KG1 (cell line): ENCODE results near the gene AUTS2.

Experiments used
- DNase-seq: peaks from one replicate; lab custom pipeline; 2025; lab: John Stamatoyannopoulos, UW

AUTS2 gene

GRCh38 chr7:69857014-69857413 is 258.7 kb downstream of the AUTS2 start:
- DNase-seq: no peak

GRCh38 chr7:69858471-69858870 is 260.2 kb downstream of the AUTS2 start:
- DNase-seq: no peak

GRCh38 chr7:69859342-69859741 is 261.1 kb downstream of the AUTS2 start:
- no peak for DNase-seq

- no peak for DNase-seq
Measured at GRCh38 chr7:69860486-69860885, 262.2 kb downstream of the AUTS2 start.

- DNase-seq: no peak
Measured at GRCh38 chr7:69860941-69861622, 262.8 kb downstream of the AUTS2 start.

GRCh38 chr7:69862413-69863064 is 264.3 kb downstream of the AUTS2 start:
- DNase-seq: no peak

GRCh38 chr7:69864274-69864673 is 266.0 kb downstream of the AUTS2 start:
- no peak for DNase-seq

- DNase-seq: no peak
Measured at GRCh38 chr7:69864822-69865221, 266.5 kb downstream of the AUTS2 start.

GRCh38 chr7:69868921-69869320 is 270.6 kb downstream of the AUTS2 start:
- no peak for DNase-seq

GRCh38 chr7:69871213-69871885 is 273.1 kb downstream of the AUTS2 start:
- DNase-seq: no peak

GRCh38 chr7:69871886-69872569 is 273.8 kb downstream of the AUTS2 start:
- no peak for DNase-seq

- no peak for DNase-seq
Measured at GRCh38 chr7:69873512-69873911, 275.2 kb downstream of the AUTS2 start.

- no peak for DNase-seq
Measured at GRCh38 chr7:69878015-69878414, 279.7 kb downstream of the AUTS2 start.

GRCh38 chr7:69878591-69878990 is 280.3 kb downstream of the AUTS2 start:
- no peak for DNase-seq

- DNase-seq: no peak
Measured at GRCh38 chr7:69879989-69880388, 281.7 kb downstream of the AUTS2 start.

- no peak for DNase-seq
Measured at GRCh38 chr7:69880840-69881239, 282.6 kb downstream of the AUTS2 start.

- DNase-seq: no peak
Measured at GRCh38 chr7:69882269-69882668, 284.0 kb downstream of the AUTS2 start.

- DNase-seq: no peak
Measured at GRCh38 chr7:69883399-69883891, 285.2 kb downstream of the AUTS2 start.

- no peak for DNase-seq
Measured at GRCh38 chr7:69885431-69885830, 287.2 kb downstream of the AUTS2 start.

GRCh38 chr7:69889338-69889975 is 291.2 kb downstream of the AUTS2 start:
- no peak for DNase-seq

GRCh38 chr7:69889976-69890351 is 291.7 kb downstream of the AUTS2 start:
- no peak for DNase-seq

GRCh38 chr7:69892790-69893189 is 294.5 kb downstream of the AUTS2 start:
- DNase-seq: no peak
